Measurements from ENCODE around the gene SCAMP5. TPM values are rescaled to one million over a fixed set of nuclear protein-coding genes. Genes with fewer than 3 reads are reported as not detected.

SCAMP5 gene
- total RNA-seq, 4 donors from 2014 or later, result 0.60 to 4.6 (median 2.6) TPM

DNA sequence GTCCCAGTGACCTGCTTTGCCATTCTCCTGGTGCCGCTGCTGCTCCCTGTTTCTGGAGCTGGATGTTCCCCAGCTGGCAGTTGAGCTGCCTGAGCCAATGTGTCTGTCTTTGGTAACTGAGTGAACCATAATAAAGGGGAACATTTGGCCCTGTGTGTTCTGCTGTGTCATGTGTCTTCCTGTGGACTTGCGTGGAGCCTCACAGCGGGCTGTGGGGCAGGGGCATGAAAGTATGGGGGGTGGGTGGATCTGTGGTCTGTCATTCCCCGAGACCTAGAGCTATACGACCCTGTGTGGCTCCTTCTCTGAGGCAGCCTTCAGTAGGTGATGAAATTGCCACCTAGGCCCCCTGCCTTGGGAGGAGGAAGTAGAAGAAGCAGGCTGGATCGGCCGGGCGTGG is 26.0 kb downstream of the SCAMP5 start:
- DNase-seq (ENCODE audit: low spot score) (no peak), ATAC-seq (ENCODE audit: low FRiP score) (no peak)
- TF ChIP-seq, protein P1, sequence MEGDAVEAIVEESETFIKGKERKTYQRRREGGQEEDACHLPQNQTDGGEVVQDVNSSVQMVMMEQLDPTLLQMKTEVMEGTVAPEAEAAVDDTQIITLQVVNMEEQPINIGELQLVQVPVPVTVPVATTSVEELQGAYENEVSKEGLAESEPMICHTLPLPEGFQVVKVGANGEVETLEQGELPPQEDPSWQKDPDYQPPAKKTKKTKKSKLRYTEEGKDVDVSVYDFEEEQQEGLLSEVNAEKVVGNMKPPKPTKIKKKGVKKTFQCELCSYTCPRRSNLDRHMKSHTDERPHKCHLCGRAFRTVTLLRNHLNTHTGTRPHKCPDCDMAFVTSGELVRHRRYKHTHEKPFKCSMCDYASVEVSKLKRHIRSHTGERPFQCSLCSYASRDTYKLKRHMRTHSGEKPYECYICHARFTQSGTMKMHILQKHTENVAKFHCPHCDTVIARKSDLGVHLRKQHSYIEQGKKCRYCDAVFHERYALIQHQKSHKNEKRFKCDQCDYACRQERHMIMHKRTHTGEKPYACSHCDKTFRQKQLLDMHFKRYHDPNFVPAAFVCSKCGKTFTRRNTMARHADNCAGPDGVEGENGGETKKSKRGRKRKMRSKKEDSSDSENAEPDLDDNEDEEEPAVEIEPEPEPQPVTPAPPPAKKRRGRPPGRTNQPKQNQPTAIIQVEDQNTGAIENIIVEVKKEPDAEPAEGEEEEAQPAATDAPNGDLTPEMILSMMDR (IDR thresholded peaks at IDR 0.05), result no peak

DNA sequence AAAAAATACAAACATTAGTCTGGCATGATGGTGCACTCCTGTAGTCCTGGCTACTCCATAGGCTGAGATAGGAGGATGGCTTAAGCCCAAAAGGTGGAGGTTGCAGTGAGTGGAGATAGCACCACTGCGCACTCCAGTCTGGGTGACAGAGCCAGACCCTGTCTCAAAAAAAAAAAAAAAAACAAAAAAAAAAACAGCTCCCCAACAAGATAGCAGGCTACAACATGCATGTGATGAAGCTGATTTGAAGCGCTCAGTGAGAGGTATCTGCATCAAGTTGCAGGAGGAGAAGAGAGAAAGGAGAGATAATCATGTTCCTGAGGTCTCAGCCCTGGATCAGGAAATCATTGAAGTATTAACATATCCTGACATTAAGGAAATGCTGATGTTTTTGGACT is 27.4 kb downstream of the SCAMP5 start:
- TF ChIP-seq, protein P1 (IDR thresholded peaks at IDR 0.05), result no peak
- no peak for ATAC-seq (ENCODE audit: low FRiP score)
- no peak for DNase-seq (ENCODE audit: low spot score)

DNA sequence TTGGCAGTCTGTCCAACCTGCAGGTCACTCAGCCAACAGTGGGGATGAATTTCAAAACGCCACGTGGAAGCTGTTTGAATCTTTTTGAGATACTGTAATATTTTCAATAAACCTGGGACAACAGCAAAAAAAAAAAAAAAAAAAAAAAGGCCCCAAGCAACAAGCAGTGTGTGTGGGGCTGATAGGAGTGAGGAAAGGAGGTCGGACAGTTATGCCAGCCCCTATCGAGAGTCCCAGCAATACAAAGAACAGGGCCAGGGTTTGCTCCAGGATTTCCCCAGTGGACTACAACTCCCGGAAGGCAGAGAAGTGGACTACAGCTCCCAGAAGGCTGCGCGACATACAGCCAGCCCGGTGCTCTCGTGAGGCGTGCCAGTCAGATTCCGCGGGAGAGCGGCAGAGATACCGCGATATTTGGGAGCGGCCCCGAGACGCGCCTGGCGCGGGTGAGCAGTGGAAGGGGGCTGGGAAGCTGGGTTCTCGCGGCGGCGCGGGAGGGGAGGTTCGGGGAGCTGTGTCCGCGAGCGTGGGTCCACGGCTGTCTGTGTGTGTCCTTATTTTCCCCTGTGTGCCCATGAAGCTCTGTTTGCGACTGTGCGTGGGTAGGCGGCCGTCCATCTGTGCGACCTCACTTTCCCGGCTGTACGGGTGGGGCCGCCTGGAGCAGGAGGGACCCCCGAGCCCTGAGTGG is 28.0 kb downstream of the SCAMP5 start, which contains the start of gene PPCDC:
TSS of gene PPCDC (plus strand) at position 410 of the 691 bp plus-strand sequence. CDS start 4,729 bp downstream, outside the sequence.
- DNase-seq (ENCODE audit: low spot score) (peak; percentile 91), ATAC-seq (ENCODE audit: low FRiP score) (peak; percentile 93)
- TF ChIP-seq, protein P1 (IDR thresholded peaks at IDR 0.05), result no peak

DNA sequence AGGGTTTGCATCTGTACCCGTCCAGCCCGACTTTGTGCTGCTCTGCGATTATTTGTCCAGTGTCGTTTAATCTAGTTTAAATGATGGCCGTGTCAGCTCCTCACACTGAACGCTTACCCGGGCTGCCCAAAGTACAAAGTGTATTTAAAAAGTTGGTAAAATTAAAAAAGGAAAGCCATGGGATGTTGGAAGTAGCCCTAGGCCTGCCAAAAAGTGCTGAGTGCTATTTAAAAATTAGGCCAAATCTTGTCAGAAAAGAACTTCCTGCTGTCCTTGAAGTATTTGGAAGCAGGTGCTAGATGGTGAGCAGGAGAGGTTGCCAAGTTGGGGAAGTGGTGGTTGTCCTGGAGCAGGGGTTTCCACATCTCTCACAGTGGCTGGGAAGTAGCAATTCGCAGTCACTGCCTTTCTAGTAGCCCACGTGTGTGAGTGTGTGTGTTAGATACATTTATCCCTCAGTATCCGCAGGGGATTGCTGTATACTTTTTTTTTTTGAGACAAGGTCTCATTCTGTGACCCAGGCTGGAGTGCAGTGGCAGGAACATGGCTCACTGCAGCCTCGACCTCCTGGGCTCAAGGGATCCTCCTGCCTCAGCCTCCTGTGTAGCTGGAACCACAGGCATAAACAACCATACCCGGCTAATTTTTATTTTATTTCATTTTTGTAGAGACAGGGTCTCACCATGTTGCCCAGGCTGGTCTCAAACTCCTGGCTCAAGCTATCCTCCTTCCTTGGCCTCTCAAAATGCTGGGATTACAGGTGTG is 28.7 kb downstream of the SCAMP5 start:
- ATAC-seq (ENCODE audit: low FRiP score), result peak; percentile 39
- no peak for DNase-seq (ENCODE audit: low spot score)
- TF ChIP-seq, protein P1 (IDR thresholded peaks at IDR 0.05), result no peak

DNA sequence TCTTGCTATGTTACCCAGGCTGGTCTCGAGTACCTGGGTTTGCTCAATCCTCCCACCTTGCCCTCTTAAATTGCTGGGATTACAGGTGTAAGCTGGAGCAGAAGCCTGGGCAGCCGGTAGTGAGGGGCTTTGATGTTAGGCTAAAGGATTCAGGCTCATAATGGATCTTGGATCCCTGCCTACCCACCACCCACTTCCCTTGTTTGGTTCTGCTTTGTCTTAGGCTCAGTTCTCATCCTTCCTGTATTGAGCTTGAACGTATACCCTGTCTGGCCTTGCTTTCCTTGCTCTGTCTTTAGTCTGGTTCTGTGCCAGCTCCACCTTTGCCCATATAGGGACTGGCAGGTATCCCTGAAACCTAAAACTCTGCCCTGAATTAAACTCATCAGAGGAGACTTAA is 29.7 kb downstream of the SCAMP5 start:
- no peak for DNase-seq (ENCODE audit: low spot score)
- ATAC-seq (ENCODE audit: low FRiP score), result no peak
- TF ChIP-seq, protein P1 (IDR thresholded peaks at IDR 0.05), result no peak

DNA sequence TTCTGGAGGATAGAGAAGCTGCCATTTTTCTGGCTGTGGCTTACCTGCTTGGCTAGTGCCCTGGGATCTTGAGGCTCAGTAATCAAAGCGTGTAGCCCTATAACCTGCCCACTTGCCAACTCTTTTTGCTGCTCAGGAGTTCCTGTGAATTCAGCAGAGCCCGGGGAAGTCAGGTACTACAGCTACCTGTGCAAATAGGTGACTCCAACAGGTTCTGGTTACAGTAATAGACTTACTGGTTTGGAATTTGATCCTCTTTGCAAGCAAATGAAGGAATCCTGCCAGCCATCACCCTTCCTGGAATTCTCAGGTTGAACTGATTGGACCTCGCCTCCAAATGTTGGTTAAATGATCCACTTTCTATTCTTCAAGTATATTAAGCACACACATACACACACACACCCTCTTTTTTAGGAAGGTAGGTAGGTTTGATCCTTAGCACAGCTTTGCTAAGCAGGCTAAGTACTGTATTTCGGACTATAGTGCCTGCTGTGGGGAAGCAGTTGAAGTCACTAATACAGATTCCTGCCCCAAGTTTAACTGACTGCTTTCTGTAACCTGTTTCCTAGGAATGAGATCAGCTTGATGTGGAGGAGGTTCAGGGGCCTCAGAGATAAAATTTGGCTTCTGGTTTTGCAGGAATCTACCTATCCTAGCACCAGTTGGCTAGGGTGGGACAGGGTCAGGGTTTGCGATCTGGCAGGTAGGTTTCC is 30.3 kb downstream of the SCAMP5 start:
- TF ChIP-seq, protein P1 (IDR thresholded peaks at IDR 0.05), result no peak
- DNase-seq (ENCODE audit: low spot score) (no peak), ATAC-seq (ENCODE audit: low FRiP score) (no peak)

Data from omental fat pad (tissue), 4 donors.